ENCODE data around the gene CCDC33. TPM values are rescaled to one million over a fixed set of nuclear protein-coding genes. Genes with fewer than 3 reads are reported as not detected.

The CCDC33 gene
- total and polyA plus RNA-seq, 2 donors (not counting 1 experiment from before 2014, with no cell fraction given): not detected

GRCh38 chr15:74201710-74202420 lies 34.3 kb upstream of the CCDC33 start:
- POLR2A ChIA-PET: no interaction called here
- H3K4me1 Mint-ChIP-seq: no peaks in the 10 kb centered on the region
- Histone ChIP-seq H3K9me3 (ENCODE audit: control extremely low read depth in 1 of 3, control insufficient read depth in 2 of 3, insufficient read depth in 1 of 3, low read length in 2 of 3) (no peaks in the 10 kb centered on the region), H3K4me1 (ENCODE audit: control insufficient read depth in 2 of 2, insufficient read depth in 2 of 2, low read length in 2 of 2) (no peaks in the 10 kb centered on the region), H3K4me3 (ENCODE audit: control extremely low read depth in 1 of 5, extremely low read depth in 1 of 5, insufficient read depth in 1 of 5, low read depth in 2 of 5, low read length in 4 of 5) (no peak overlapping the region), H3K36me3 (replicated peaks in 1 of 2; ENCODE audit: control extremely low read depth in 1 of 2, control insufficient read depth in 1 of 2, extremely low read depth in 1 of 2, insufficient read depth in 2 of 2, low read length in 1 of 2) (no peaks in the 10 kb centered on the region), H3K27ac (ENCODE audit: low read length in 2 of 2) (no peak overlapping the region), H3K9ac (ENCODE audit: low read length) (no peak overlapping the region), H4K20me1 (ENCODE audit: control insufficient read depth, insufficient read depth, low read length, poor library complexity, severe bottlenecking) (no peaks in the 10 kb centered on the region), H3K4me2 (replicated peaks; ENCODE audit: low read depth, low read length, poor library complexity, severe bottlenecking) (no peak overlapping the region), H3K79me2 (ENCODE audit: control insufficient read depth, insufficient read depth, low read length) (no peaks in the 10 kb centered on the region), H2AFZ (ENCODE audit: insufficient read depth, low read depth, low read length, poor library complexity, severe bottlenecking) (no peak overlapping the region), H3K27me3 (replicated peaks in 1 of 4; ENCODE audit: control extremely low read depth in 1 of 4, control insufficient read depth in 3 of 4, insufficient read depth in 4 of 4, low read length in 3 of 4) (no peaks in the 10 kb centered on the region)
- intact Hi-C loops (cut with micrococcal nuclease): no loop called here
- DNase-seq (no peak), ATAC-seq (ENCODE audit: low read depth) (no peak)
- no peak overlapping the region for H3K4me3 Mint-ChIP-seq
- no peak overlapping the region for H3K27ac Mint-ChIP-seq
- H3K27me3 Mint-ChIP-seq: peaks cover 18% of the 10 kb centered on the region
- no peaks in the 10 kb centered on the region for H3K9me3 Mint-ChIP-seq (ENCODE audit: insufficient read depth)
- TF ChIP-seq CTCF (IDR thresholded peaks at IDR 0.05) (no peak), EZH2 (IDR thresholded peaks at IDR 0.05; ENCODE audit: borderline replicate concordance, insufficient read depth, low read depth, low read length, poor library complexity, severe bottlenecking) (no peak)
- 100% methylated on average over 1 of the region's 7 CpGs for WGBS (ENCODE audit: insufficient coverage)
- CTCF ChIA-PET: no interaction called here

GRCh38 chr15:74202452-74203401 lies 33.4 kb upstream of the CCDC33 start, which contains the start of gene STRA6:
Gene STRA6 (minus strand): TSS chr15:74202787. CDS start chr15:74202267, 520 bp downstream.
- Mint-ChIP-seq H3K9me3 (ENCODE audit: insufficient read depth) (no peaks in the 10 kb centered on the region), H3K27ac (no peak within 1 kb of the TSS), H3K4me1 (no peaks in the 10 kb centered on the region), H3K4me3 (no peak within 1 kb of the TSS), H3K27me3 (peaks cover 23% of the 10 kb centered on the region)
- no peak for DNase-seq
- 79% methylated on average over 20 of the region's 26 CpGs for WGBS (ENCODE audit: insufficient coverage)
- Histone ChIP-seq H4K20me1 (ENCODE audit: control insufficient read depth, insufficient read depth, low read length, poor library complexity, severe bottlenecking) (no peaks in the 10 kb centered on the region), H2AFZ (ENCODE audit: insufficient read depth, low read depth, low read length, poor library complexity, severe bottlenecking) (no peak within 1 kb of the TSS), H3K4me2 (replicated peaks; ENCODE audit: low read depth, low read length, poor library complexity, severe bottlenecking) (no peak within 1 kb of the TSS), H3K9ac (ENCODE audit: low read length) (no peak within 1 kb of the TSS), H3K4me1 (ENCODE audit: control insufficient read depth in 2 of 2, insufficient read depth in 2 of 2, low read length in 2 of 2) (no peaks in the 10 kb centered on the region), H3K4me3 (ENCODE audit: control extremely low read depth in 1 of 5, extremely low read depth in 1 of 5, insufficient read depth in 1 of 5, low read depth in 2 of 5, low read length in 4 of 5) (no peak within 1 kb of the TSS), H3K27me3 (replicated peaks in 1 of 4; ENCODE audit: control extremely low read depth in 1 of 4, control insufficient read depth in 3 of 4, insufficient read depth in 4 of 4, low read length in 3 of 4) (no peaks in the 10 kb centered on the region), H3K27ac (ENCODE audit: low read length in 2 of 2) (no peak within 1 kb of the TSS), H3K36me3 (replicated peaks in 1 of 2; ENCODE audit: control extremely low read depth in 1 of 2, control insufficient read depth in 1 of 2, extremely low read depth in 1 of 2, insufficient read depth in 2 of 2, low read length in 1 of 2) (no peaks in the 10 kb centered on the region), H3K79me2 (ENCODE audit: control insufficient read depth, insufficient read depth, low read length) (no peaks in the 10 kb centered on the region), H3K9me3 (ENCODE audit: control extremely low read depth in 1 of 3, control insufficient read depth in 2 of 3, insufficient read depth in 1 of 3, low read length in 2 of 3) (no peaks in the 10 kb centered on the region)
- CTCF ChIA-PET: no interaction called here
- intact Hi-C loops (cut with micrococcal nuclease): no loop called here
- POLR2A ChIA-PET: no interaction called here
- no peak for ATAC-seq (ENCODE audit: low read depth)
- TF ChIP-seq CTCF (IDR thresholded peaks at IDR 0.05) (no peak), EZH2 (IDR thresholded peaks at IDR 0.05; ENCODE audit: borderline replicate concordance, insufficient read depth, low read depth, low read length, poor library complexity, severe bottlenecking) (no peak)
